Peyer's patch (tissue), 4 donors: Measurements from ENCODE around the gene SLC9A5. TPM values are rescaled to one million over a fixed set of nuclear protein-coding genes. Genes with fewer than 3 reads are reported as not detected.

Source experiments
- DNase-seq, 3 donors: peaks; one replicate each; pipeline ENCODE4 v3.0.0-alpha.2; 2017 to 2019
- H3K27ac ChIP-seq, 4 donors: fragments of 200-600 bp; sonication (generic); one replicate each; pipeline ENCODE4 v1.5.1; 2016 to 2019
- H3K27me3 ChIP-seq, 2 donors: fragments of 200-600 bp; sonication (generic); one replicate each; pipeline ENCODE4 v1.5.1; 2019
- H3K36me3 ChIP-seq, 3 donors: fragments of 200-600 bp; sonication (generic); one replicate each; pipeline ENCODE4 v1.5.1; 2016 to 2019
- H3K4me1 ChIP-seq, 4 donors: fragments of 200-600 bp; sonication (generic); one replicate each; pipeline ENCODE4 v1.5.1; 2016 to 2019
- H3K4me3 ChIP-seq, 4 donors: fragments of 200-600 bp; sonication (generic); 1 replicate in 3 of 4; 2 replicates in 1 of 4; pipeline ENCODE4 v1.5.1; 2016 to 2019; ENCODE audit warnings: mild to moderate bottlenecking in 1 of 4
- H3K9me3 ChIP-seq, 4 donors: fragments of 200-600 bp; sonication (generic); one replicate each; pipeline ENCODE4 v1.5.1; 2016 to 2019; ENCODE audit warnings: mild to moderate bottlenecking in 1 of 4
- POLR2A ChIP-seq, 2 donors: fragments of 450-650 bp; IDR thresholded peaks; one replicate each; pipeline ENCODE4 v1.5.1; 2017; ENCODE audit warnings: antibody characterized with exemption in 2 of 2, mild to moderate bottlenecking in 2 of 2, moderate library complexity in 2 of 2
- total RNA-seq, 4 donors: library from RNA; depleted of rRNA; stranded (reverse); fragments of >200 nt; gene quantifications; one replicate each; pipeline ENCODE4 v1.1.0, GENCODE V29; 2016
- TF ChIP-seq, protein P1 (sequence below), 6 experiments: fragments of 450-650 bp in 4 of 6; fragments of 200-600 bp in 2 of 6; sonication (generic) in 1 of 6; IDR thresholded peaks; one replicate each; pipeline ENCODE4 v1.5.1; 2017 to 2019; ENCODE audit warnings: antibody characterized with exemption in 6 of 6, mild to moderate bottlenecking in 3 of 6, moderate library complexity in 1 of 6

SLC9A5 gene
- total RNA-seq, 4 donors from 2014 or later, result 1.2 to 2.2 (median 1.8) TPM

- TF ChIP-seq, protein P1, sequence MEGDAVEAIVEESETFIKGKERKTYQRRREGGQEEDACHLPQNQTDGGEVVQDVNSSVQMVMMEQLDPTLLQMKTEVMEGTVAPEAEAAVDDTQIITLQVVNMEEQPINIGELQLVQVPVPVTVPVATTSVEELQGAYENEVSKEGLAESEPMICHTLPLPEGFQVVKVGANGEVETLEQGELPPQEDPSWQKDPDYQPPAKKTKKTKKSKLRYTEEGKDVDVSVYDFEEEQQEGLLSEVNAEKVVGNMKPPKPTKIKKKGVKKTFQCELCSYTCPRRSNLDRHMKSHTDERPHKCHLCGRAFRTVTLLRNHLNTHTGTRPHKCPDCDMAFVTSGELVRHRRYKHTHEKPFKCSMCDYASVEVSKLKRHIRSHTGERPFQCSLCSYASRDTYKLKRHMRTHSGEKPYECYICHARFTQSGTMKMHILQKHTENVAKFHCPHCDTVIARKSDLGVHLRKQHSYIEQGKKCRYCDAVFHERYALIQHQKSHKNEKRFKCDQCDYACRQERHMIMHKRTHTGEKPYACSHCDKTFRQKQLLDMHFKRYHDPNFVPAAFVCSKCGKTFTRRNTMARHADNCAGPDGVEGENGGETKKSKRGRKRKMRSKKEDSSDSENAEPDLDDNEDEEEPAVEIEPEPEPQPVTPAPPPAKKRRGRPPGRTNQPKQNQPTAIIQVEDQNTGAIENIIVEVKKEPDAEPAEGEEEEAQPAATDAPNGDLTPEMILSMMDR (IDR thresholded peaks at IDR 0.05), result no peak
- no peak for TF ChIP-seq POLR2A (IDR thresholded peaks at IDR 0.05)
- Histone ChIP-seq H3K9me3 (no peaks in the 10 kb centered on the region), H3K27me3 (no peaks in the 10 kb centered on the region), H3K27ac (peak overlapping the region in 3 of 4 donors; percentile 53 to 89 (median 69)), H3K4me1 (peaks cover 6 to 53% (median 22%) of the 10 kb centered on the region in 4 donors), H3K36me3 (peaks cover 0 to 42% (median 0%) of the 10 kb centered on the region in 3 donors), H3K4me3 (no peak overlapping the region)
- peak in 1 of 3 donors; percentile 42 for DNase-seq
Measured at GRCh38 chr16:67240506-67240905, 8.3 kb upstream of the SLC9A5 start.

GRCh38 chr16:67241008-67241900, 7.5 kb upstream of the SLC9A5 start:
- Histone ChIP-seq H3K9me3 (no peaks in the 10 kb centered on the region), H3K27me3 (no peaks in the 10 kb centered on the region), H3K27ac (peak overlapping the region; percentile 11 to 89 (median 61)), H3K4me3 (no peak overlapping the region), H3K4me1 (peaks cover 10 to 58% (median 28%) of the 10 kb centered on the region in 4 donors), H3K36me3 (peaks cover 0 to 35% (median 0%) of the 10 kb centered on the region in 3 donors)
- TF ChIP-seq, protein P1 (IDR thresholded peaks at IDR 0.05), result no peak
- peak in 1 of 2 donors; percentile 15 for TF ChIP-seq POLR2A (IDR thresholded peaks at IDR 0.05)
- peak in 2 of 3 donors; percentile 64 to 70 for DNase-seq

GRCh38 chr16:67242138-67242730, 6.5 kb upstream of the SLC9A5 start:
- Histone ChIP-seq H3K4me1 (peaks cover 10 to 58% (median 28%) of the 10 kb centered on the region in 4 donors), H3K36me3 (peaks cover 0 to 25% (median 0%) of the 10 kb centered on the region in 3 donors), H3K27me3 (no peaks in the 10 kb centered on the region), H3K9me3 (no peaks in the 10 kb centered on the region), H3K27ac (peak overlapping the region in 3 of 4 donors; percentile 53 to 89 (median 69)), H3K4me3 (no peak overlapping the region)
- peak in 1 of 3 donors; percentile 36 for DNase-seq
- TF ChIP-seq, protein P1 (IDR thresholded peaks at IDR 0.05), result no peak
- no peak for TF ChIP-seq POLR2A (IDR thresholded peaks at IDR 0.05)

GRCh38 chr16:67243481-67243880, 5.3 kb upstream of the SLC9A5 start:
- peaks cover 10 to 68% (median 36%) of the 10 kb centered on the region in 4 donors for H3K4me1 ChIP-seq
- peak overlapping the region; percentile 85 to 90 (median 88) for H3K27ac ChIP-seq
- TF ChIP-seq POLR2A (IDR thresholded peaks at IDR 0.05), result no peak
- TF ChIP-seq, protein P1 (IDR thresholded peaks at IDR 0.05), result no peak

DNA sequence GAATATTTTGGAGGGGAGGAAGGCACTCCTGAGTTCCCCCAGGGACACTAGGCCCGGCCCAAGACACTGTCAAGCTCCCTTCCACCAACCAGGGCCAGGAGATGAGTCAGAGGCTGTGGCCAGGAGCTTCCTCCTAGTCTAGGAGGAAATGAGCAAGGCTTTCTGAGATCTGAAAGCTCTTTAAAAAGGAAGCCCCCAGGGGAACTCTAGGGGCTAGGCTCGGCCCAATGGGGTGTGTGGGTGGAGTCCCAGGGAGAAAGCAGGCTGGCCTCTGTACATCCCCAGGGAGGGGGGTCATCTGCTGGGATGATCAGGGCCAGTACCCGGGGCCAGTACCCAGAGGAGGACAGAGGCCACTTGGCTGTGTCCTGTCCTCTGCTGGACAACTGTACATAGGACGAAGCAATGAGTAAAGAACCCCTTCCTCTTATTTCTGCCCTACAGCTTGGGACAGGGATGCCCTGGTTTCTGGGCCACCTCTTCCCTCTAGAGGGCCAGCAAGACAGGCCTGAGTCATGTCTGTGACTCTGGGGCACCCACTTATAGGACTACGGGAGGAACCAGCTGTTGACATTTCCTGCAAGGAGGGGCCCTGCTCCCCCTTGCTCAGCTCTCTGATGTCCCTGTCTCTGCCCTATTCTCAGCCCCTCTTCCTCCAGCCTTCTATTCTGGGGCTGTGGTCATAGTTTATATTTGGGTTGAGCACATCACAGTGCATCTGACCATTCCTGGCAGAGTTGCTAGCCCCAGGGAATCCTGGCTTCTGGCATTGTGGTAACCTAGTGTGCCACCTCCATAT, 4.2 kb upstream of the SLC9A5 start:
- H3K27me3 ChIP-seq, result peaks cover 0 to 5% of the 10 kb centered on the region in 2 donors
- H3K27ac ChIP-seq, result peak overlapping the region; percentile 85 to 90 (median 88)
- H3K4me1 ChIP-seq, result peaks cover 10 to 76% (median 40%) of the 10 kb centered on the region in 4 donors
- H3K36me3 ChIP-seq, result peaks cover 0 to 2% (median 0%) of the 10 kb centered on the region in 3 donors
- peak; percentile 58 to 89 (median 79) for DNase-seq
- no peaks in the 10 kb centered on the region for H3K9me3 ChIP-seq
- TF ChIP-seq, protein P1 (IDR thresholded peaks at IDR 0.05), result no peak
- TF ChIP-seq POLR2A (IDR thresholded peaks at IDR 0.05), result no peak
- H3K4me3 ChIP-seq, result no peak overlapping the region

More at GRCh38 chr16:67243481-67243880, 5.3 kb upstream of the SLC9A5 start:
- H3K9me3 ChIP-seq, result no peaks in the 10 kb centered on the region
- no peaks in the 10 kb centered on the region for H3K27me3 ChIP-seq
- peaks cover 0 to 13% (median 0%) of the 10 kb centered on the region in 3 donors for H3K36me3 ChIP-seq
- H3K4me3 ChIP-seq, result no peak overlapping the region
- peak in 1 of 3 donors; percentile 40 for DNase-seq
